Osteocyte (in vitro differentiated cells): Measurements from ENCODE around the gene JAZF1. TPM values are rescaled to one million over a fixed set of nuclear protein-coding genes. Genes with fewer than 3 reads are reported as not detected.
A peak's percentile ranks its signal among the peaks of the same experiment; 100 is the strongest.
"Not testable (repeated sequence)": the region's sequence is repeated elsewhere in the genome, so short reads cannot be mapped to it uniquely, and the experiment has no call there.

Source experiments
- DNase-seq: peaks from one replicate; pipeline ENCODE4 v3.0.0; 2021; ENCODE audit warnings: mixed read lengths; ENCODE audit not compliant: unreplicated experiment; ENCODE audit errors: extremely low spot score
- H3K27ac Mint-ChIP-seq: one replicate; pipeline ENCODE4 v1.8.0; 2021; ENCODE audit warnings: mild to moderate bottlenecking, mixed read lengths; ENCODE audit not compliant: unreplicated experiment
- H3K27me3 Mint-ChIP-seq: one replicate; pipeline ENCODE4 v1.8.0; 2021; ENCODE audit warnings: mixed read lengths; ENCODE audit not compliant: unreplicated experiment
- H3K36me3 Mint-ChIP-seq: one replicate; pipeline ENCODE4 v1.8.0; 2021; ENCODE audit warnings: mixed read lengths; ENCODE audit not compliant: unreplicated experiment
- H3K4me1 Mint-ChIP-seq: one replicate; pipeline ENCODE4 v1.8.0; 2021; ENCODE audit warnings: mixed read lengths; ENCODE audit not compliant: unreplicated experiment
- H3K4me3 Mint-ChIP-seq: one replicate; pipeline ENCODE4 v1.8.0; 2021; ENCODE audit warnings: mild to moderate bottlenecking, moderate library complexity, mixed read lengths; ENCODE audit not compliant: unreplicated experiment
- H3K9me3 Mint-ChIP-seq: one replicate; pipeline ENCODE4 v1.8.0; 2021; ENCODE audit warnings: mixed read lengths; ENCODE audit not compliant: unreplicated experiment
- total RNA-seq: library from RNA; stranded (reverse); gene quantifications from 2 replicates; pipeline ENCODE4 v1.2.1, GENCODE V29; 2021
- TF ChIP-seq, protein P1 (sequence below): fragments of 200-600 bp; sonication (generic); IDR thresholded peaks from 2 replicates; pipeline ENCODE4 v1.5.0; 2021; ENCODE audit warnings: antibody characterized with exemption, mild to moderate bottlenecking, moderate library complexity

The JAZF1 gene
- total RNA-seq, 1 donor from 2014 or later: 19.8 TPM

DNA sequence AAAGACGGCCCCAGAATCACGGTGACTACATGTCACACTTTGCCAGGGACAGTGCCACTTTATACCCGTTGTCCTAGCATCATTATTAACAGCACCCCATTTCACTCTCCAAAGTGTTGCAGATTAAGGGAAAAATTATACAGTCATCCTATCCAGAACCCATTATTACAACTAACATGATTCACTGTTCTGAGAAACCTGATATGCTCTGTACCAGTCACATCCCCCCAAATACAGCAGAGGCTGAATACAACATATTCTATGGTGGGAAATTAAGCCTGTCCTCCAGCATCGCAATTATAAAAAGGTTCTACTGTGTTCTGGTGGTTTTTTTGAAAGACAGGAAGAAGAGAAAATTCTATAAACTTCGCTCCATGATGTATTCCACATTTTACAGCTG lies 162.1 kb downstream of the JAZF1 start:
- H3K27me3 Mint-ChIP-seq: no peaks in the 10 kb centered on the region
- peaks cover 4% of the 10 kb centered on the region for H3K9me3 Mint-ChIP-seq
- DNase-seq: no peak
- H3K4me3 Mint-ChIP-seq: no peak overlapping the region
- H3K36me3 Mint-ChIP-seq: no peaks in the 10 kb centered on the region
- H3K4me1 Mint-ChIP-seq: peaks cover 36% of the 10 kb centered on the region
- H3K27ac Mint-ChIP-seq: peak overlapping the region; percentile 1
- TF ChIP-seq, protein P1, sequence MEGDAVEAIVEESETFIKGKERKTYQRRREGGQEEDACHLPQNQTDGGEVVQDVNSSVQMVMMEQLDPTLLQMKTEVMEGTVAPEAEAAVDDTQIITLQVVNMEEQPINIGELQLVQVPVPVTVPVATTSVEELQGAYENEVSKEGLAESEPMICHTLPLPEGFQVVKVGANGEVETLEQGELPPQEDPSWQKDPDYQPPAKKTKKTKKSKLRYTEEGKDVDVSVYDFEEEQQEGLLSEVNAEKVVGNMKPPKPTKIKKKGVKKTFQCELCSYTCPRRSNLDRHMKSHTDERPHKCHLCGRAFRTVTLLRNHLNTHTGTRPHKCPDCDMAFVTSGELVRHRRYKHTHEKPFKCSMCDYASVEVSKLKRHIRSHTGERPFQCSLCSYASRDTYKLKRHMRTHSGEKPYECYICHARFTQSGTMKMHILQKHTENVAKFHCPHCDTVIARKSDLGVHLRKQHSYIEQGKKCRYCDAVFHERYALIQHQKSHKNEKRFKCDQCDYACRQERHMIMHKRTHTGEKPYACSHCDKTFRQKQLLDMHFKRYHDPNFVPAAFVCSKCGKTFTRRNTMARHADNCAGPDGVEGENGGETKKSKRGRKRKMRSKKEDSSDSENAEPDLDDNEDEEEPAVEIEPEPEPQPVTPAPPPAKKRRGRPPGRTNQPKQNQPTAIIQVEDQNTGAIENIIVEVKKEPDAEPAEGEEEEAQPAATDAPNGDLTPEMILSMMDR: no peak

DNA sequence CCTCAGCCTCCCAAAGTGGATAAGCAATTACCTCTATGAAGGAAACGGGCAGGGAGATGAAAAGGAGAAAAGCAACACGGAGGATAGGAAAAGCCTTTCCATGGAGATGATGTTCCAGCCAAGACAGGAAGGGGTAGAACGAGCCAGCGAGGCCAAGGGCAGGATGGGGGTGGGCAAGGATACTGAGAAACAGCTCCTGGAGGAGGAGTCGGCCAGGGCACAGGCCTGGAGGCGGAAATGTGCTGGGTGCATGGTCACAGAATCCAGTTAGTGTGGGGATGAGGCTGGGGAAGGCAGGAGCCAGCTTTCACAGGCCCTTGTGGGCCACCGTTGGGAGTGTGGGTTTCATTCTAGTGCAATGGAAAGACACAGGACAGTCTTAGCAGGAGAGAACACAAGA lies 162.6 kb downstream of the JAZF1 start:
- H3K27ac Mint-ChIP-seq: peak overlapping the region; percentile 11
- H3K27me3 Mint-ChIP-seq: no peaks in the 10 kb centered on the region
- H3K36me3 Mint-ChIP-seq: no peaks in the 10 kb centered on the region
- H3K4me1 Mint-ChIP-seq: peaks cover 39% of the 10 kb centered on the region
- DNase-seq: no peak
- TF ChIP-seq, protein P1: no peak
- no peak overlapping the region for H3K4me3 Mint-ChIP-seq
- H3K9me3 Mint-ChIP-seq: peaks cover 4% of the 10 kb centered on the region

DNA sequence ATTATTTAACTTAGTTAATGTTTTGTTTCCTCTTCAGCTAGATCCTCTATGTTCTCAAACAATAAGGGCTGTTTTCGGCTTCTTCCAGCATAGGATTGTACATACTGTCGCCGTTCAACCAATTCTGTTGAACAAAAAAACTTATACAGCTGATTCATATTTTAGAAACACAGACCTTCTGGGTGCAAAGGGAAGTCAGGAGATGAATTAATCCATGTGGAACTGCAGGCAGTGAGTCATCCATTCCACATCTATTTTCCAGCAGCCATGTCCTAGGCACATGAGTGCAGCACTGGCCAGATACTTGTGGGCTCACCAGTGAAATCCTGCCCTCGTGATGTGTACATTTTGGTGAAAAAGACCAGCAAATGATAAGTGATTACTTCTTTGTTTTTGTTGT lies 163.2 kb downstream of the JAZF1 start:
- Mint-ChIP-seq H3K9me3 (peaks cover 4% of the 10 kb centered on the region), H3K27ac (no peak overlapping the region), H3K4me3 (no peak overlapping the region), H3K27me3 (no peaks in the 10 kb centered on the region), H3K4me1 (peaks cover 43% of the 10 kb centered on the region), H3K36me3 (no peaks in the 10 kb centered on the region)
- TF ChIP-seq, protein P1: no peak
- DNase-seq: no peak

GRCh38 chr7:28016297-28016696 lies 164.3 kb downstream of the JAZF1 start:
- H3K27me3 Mint-ChIP-seq: no peaks in the 10 kb centered on the region

DNA sequence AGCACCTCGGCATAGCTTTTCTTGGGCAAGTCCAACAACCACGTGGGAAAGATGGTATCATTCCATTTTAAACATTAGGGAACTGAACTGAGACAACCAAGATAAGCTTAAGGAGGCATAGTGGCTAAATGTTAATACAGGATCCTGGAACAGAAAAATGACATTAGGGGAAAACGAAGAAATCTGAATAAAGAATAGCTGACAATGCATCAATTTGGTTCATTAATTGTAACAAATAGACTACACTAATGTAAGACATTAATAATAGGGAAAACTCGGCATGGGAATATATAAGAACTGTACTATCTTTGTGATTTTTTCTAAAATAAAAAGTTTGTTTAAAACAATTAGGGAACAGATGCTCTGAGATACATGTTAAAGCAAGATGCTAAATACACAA lies 165.4 kb downstream of the JAZF1 start:
- TF ChIP-seq, protein P1: no peak
- H3K36me3 Mint-ChIP-seq: no peaks in the 10 kb centered on the region
- H3K4me1 Mint-ChIP-seq: peaks cover 43% of the 10 kb centered on the region
- no peak overlapping the region for H3K4me3 Mint-ChIP-seq
- H3K9me3 Mint-ChIP-seq: peaks cover 4% of the 10 kb centered on the region
- H3K27ac Mint-ChIP-seq: no peak overlapping the region
- DNase-seq: no peak
- H3K27me3 Mint-ChIP-seq: no peaks in the 10 kb centered on the region

More at GRCh38 chr7:28016297-28016696, 164.3 kb downstream of the JAZF1 start:
- H3K27ac Mint-ChIP-seq: no peak overlapping the region
- H3K4me3 Mint-ChIP-seq: no peak overlapping the region
- no peak for DNase-seq
- H3K4me1 Mint-ChIP-seq: peaks cover 48% of the 10 kb centered on the region
- TF ChIP-seq, protein P1: no peak
- peaks cover 4% of the 10 kb centered on the region for H3K9me3 Mint-ChIP-seq
- H3K36me3 Mint-ChIP-seq: no peaks in the 10 kb centered on the region

DNA sequence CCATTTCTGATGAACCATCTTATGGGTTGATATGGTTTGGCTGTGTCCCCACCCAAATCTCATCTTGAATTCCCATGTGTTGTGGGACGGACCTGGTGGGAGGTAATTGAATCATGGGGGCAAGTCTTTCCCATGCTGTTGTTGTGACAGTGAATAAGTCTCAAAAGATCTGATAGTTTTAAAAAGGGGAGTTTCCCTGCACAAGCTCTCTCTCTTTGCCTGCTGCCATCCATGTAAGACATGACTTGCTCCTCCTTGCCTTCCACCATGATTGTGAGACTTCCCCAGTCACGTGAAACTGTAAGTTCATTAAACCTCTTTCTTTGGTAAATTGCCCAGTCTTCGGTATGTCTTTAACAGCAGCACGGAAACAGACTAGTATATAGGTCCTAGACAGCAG lies 166.3 kb downstream of the JAZF1 start:
- not testable (repeated sequence) for H3K27ac Mint-ChIP-seq, H3K9me3 Mint-ChIP-seq, H3K27me3 Mint-ChIP-seq, DNase-seq, H3K36me3 Mint-ChIP-seq, H3K4me3 Mint-ChIP-seq
- H3K4me1 Mint-ChIP-seq: peaks cover 36% of the 10 kb centered on the region
